Ascending aorta (tissue), 2 donors: ENCODE data around the gene WDR70. TPM values are rescaled to one million over a fixed set of nuclear protein-coding genes. Genes with fewer than 3 reads are reported as not detected.
"Not testable (repeated sequence)": the region's sequence is repeated elsewhere in the genome, so short reads cannot be mapped to it uniquely, and the experiment has no call there.

Experiments used
- DNase-seq, 2 donors: peaks; one replicate each; pipeline ENCODE4 v3.0.0-alpha.2; 2019; ENCODE audit warnings: low spot score in 2 of 2
- H3K27ac ChIP-seq, 2 donors: fragments of 200-600 bp; sonication (generic); one replicate each; pipeline ENCODE4 v1.5.1; 2016 to 2017; ENCODE audit warnings: mild to moderate bottlenecking in 1 of 2
- H3K27me3 ChIP-seq: fragments of 200-600 bp; sonication (generic); one replicate; pipeline ENCODE4 v1.5.1; 2017
- H3K36me3 ChIP-seq, 2 donors: fragments of 200-600 bp; sonication (generic); one replicate each; pipeline ENCODE4 v1.5.1; 2016
- H3K4me1 ChIP-seq, 2 donors: fragments of 200-600 bp; sonication (generic); one replicate each; pipeline ENCODE4 v1.5.1; 2016 to 2017; ENCODE audit warnings: mild to moderate bottlenecking in 1 of 2
- H3K4me3 ChIP-seq, 2 donors: fragments of 200-600 bp; sonication (generic); one replicate each; pipeline ENCODE4 v1.5.1; 2016 to 2017; ENCODE audit warnings: mild to moderate bottlenecking in 1 of 2
- H3K9me3 ChIP-seq, 2 donors: fragments of 200-600 bp; sonication (generic); one replicate each; pipeline ENCODE4 v1.5.1; 2016
- intact Hi-C: fragments of 100-400 bp; cut with DNase I; formaldehyde crosslinking; loops from one replicate; pipeline ENCODE4 v1.15.1; 2023
- total RNA-seq: library from RNA; depleted of rRNA; stranded (reverse); fragments of >200 nt; gene quantifications from one replicate; pipeline ENCODE4 v1.1.0, GENCODE V29; 2016
- TF ChIP-seq, protein P1 (sequence below), 3 experiments: fragments of 200-600 bp in 2 of 3; fragments of 450-650 bp in 1 of 3; sonication (generic) in 2 of 3; IDR thresholded peaks; one replicate each; pipeline ENCODE4 v1.5.1; 2016 to 2019; ENCODE audit warnings: antibody characterized with exemption in 3 of 3, mild to moderate bottlenecking in 1 of 3, moderate library complexity in 1 of 3

WDR70 gene
- total RNA-seq, 1 donor from 2014 or later: 8.7 TPM

- Histone ChIP-seq H3K27me3 (no peaks in the 10 kb centered on the region), H3K9me3 (peaks cover 0 to 14% of the 10 kb centered on the region in 2 donors), H3K4me1 (no peaks in the 10 kb centered on the region), H3K4me3 (no peak overlapping the region), H3K27ac (no peak overlapping the region), H3K36me3 (peaks cover 0 to 10% of the 10 kb centered on the region in 2 donors)
- no peak for DNase-seq
- intact Hi-C loops: no loop called here
- TF ChIP-seq, protein P1, sequence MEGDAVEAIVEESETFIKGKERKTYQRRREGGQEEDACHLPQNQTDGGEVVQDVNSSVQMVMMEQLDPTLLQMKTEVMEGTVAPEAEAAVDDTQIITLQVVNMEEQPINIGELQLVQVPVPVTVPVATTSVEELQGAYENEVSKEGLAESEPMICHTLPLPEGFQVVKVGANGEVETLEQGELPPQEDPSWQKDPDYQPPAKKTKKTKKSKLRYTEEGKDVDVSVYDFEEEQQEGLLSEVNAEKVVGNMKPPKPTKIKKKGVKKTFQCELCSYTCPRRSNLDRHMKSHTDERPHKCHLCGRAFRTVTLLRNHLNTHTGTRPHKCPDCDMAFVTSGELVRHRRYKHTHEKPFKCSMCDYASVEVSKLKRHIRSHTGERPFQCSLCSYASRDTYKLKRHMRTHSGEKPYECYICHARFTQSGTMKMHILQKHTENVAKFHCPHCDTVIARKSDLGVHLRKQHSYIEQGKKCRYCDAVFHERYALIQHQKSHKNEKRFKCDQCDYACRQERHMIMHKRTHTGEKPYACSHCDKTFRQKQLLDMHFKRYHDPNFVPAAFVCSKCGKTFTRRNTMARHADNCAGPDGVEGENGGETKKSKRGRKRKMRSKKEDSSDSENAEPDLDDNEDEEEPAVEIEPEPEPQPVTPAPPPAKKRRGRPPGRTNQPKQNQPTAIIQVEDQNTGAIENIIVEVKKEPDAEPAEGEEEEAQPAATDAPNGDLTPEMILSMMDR (IDR thresholded peaks at IDR 0.05): no peak
Measured at GRCh38 chr5:37604290-37604689, 225.2 kb downstream of the WDR70 start.

GRCh38 chr5:37606148-37606547 is 227.0 kb downstream of the WDR70 start:
- H3K4me3 ChIP-seq: no peak overlapping the region
- peaks cover 0 to 2% of the 10 kb centered on the region in 2 donors for H3K9me3 ChIP-seq
- no peaks in the 10 kb centered on the region for H3K4me1 ChIP-seq
- TF ChIP-seq, protein P1 (IDR thresholded peaks at IDR 0.05): no peak
- H3K27ac ChIP-seq: no peak overlapping the region
- intact Hi-C loops: no loop called here
- DNase-seq: no peak
- H3K27me3 ChIP-seq: no peaks in the 10 kb centered on the region
- peaks cover 0 to 7% of the 10 kb centered on the region in 2 donors for H3K36me3 ChIP-seq

DNA sequence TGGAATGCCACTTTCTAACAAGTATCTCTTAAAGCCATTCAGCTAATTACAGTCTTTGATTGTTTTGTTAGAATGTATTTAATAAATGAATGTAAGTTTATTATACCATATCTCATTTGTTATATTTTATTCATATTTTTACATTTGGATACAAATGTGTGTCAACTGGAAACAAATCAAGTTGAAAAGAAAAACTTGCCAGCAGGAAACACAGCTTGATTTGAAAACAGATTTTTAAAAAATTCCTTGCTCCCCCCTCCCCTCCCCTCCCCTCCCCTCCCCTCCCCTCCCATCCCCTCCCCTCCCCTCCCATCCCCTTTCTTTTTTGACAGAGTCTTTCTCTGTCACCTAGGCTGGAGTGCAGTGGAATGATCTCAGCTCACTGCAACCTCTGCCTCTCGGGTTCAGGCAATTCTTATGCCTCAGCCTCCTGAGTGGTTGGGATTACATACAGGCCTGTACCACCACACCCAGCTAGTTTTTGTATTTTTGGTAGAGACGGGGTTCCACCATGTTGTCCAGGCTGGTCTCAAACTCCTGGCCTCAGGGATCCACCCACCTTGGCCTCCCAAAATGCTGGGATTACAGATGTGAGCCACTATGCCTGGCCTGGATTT is 227.6 kb downstream of the WDR70 start:
- H3K9me3 ChIP-seq: no peaks in the 10 kb centered on the region
- DNase-seq: no peak
- H3K36me3 ChIP-seq: peaks cover 0 to 7% of the 10 kb centered on the region in 2 donors
- no peaks in the 10 kb centered on the region for H3K27me3 ChIP-seq
- no peaks in the 10 kb centered on the region for H3K4me1 ChIP-seq
- intact Hi-C loops: no loop called here
- TF ChIP-seq, protein P1 (IDR thresholded peaks at IDR 0.05): no peak
- no peak overlapping the region for H3K27ac ChIP-seq
- no peak overlapping the region for H3K4me3 ChIP-seq

DNA sequence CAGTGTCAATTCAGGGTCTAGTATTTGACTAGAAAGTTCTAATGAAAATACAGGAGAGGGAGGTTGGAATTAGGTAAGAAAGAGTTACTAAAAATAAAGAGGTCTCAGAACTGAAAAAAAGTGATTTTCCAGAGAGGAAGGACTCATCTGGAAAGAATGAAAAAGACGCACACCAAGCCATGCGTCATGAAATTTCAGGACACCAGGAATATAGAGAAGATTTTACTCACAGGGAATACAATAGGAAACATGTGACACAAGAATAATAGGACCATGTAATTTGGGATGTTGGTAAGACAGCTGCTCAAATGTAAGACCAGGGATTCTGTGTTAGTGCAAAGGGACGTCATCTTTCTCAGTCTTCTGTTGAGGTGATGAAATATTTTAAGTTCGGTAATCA is 236.1 kb downstream of the WDR70 start:
- no peaks in the 10 kb centered on the region for H3K9me3 ChIP-seq
- TF ChIP-seq, protein P1 (IDR thresholded peaks at IDR 0.05): no peak
- H3K4me1 ChIP-seq: no peaks in the 10 kb centered on the region
- H3K27me3 ChIP-seq: no peaks in the 10 kb centered on the region
- H3K4me3 ChIP-seq: no peak overlapping the region
- no peaks in the 10 kb centered on the region for H3K36me3 ChIP-seq
- no peak overlapping the region for H3K27ac ChIP-seq
- intact Hi-C loops: no loop called here
- no peak for DNase-seq

GRCh38 chr5:37619353-37619752 is 240.2 kb downstream of the WDR70 start:
- DNase-seq: no peak
- no peaks in the 10 kb centered on the region for H3K4me1 ChIP-seq
- intact Hi-C loops: no loop called here
- no peaks in the 10 kb centered on the region for H3K9me3 ChIP-seq
- no peak overlapping the region for H3K4me3 ChIP-seq
- peaks cover 0 to 8% of the 10 kb centered on the region in 2 donors for H3K36me3 ChIP-seq
- TF ChIP-seq, protein P1 (IDR thresholded peaks at IDR 0.05): no peak
- no peaks in the 10 kb centered on the region for H3K27me3 ChIP-seq
- H3K27ac ChIP-seq: no peak overlapping the region

DNA sequence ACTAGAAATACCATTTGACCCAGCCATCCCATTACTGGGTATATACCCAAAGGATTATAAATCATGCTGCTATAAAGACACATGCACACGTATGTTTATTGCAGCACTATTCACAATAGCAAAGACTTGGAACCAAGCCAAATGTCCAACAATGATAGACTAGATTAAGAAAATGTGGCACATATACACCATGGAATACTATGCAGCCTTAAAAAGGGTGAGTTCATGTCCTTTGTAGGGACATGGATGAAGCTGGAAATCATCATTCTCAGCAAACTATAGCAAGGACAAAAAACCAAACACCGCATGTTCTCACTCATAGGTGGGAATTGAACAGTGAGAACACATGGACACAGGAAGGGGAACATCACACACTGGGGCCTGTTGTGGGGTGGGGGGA is 243.2 kb downstream of the WDR70 start:
- H3K4me1 ChIP-seq, DNase-seq, H3K27ac ChIP-seq, H3K27me3 ChIP-seq, intact Hi-C loops, H3K4me3 ChIP-seq: not testable (repeated sequence)
- Histone ChIP-seq H3K36me3 (peaks cover 0 to 17% of the 10 kb centered on the region in 2 donors), H3K9me3 (peaks cover 0 to 13% of the 10 kb centered on the region in 2 donors)
